Caco-2 (cell line): Measurements from ENCODE around the gene MRM3. TPM values are rescaled to one million over a fixed set of nuclear protein-coding genes. Genes with fewer than 3 reads are reported as not detected.
"Not testable (repeated sequence)": the region's sequence is repeated elsewhere in the genome, so short reads cannot be mapped to it uniquely, and the experiment has no call there.

ENCODE experiments used
- BruUV-seq: library from RNA; stranded (reverse); fragments of 400-500 nt; replicated peaks from 2 replicates; lab custom pipeline; 2021; lab: Mats Ljungman, UMichigan
- CTCF ChIA-PET: fragments of 300-600 bp; sonication (Branson Sonifier 250); formaldehyde crosslinking; loops from one replicate; lab custom pipeline; 2022; ENCODE audit warnings: antibody characterized with exemption; lab: Charles Lee
- POLR2A ChIA-PET: fragments of 300-600 bp; sonication (Branson Sonifier 250); formaldehyde crosslinking; loops from one replicate; lab custom pipeline; 2022; ENCODE audit warnings: antibody characterized with exemption; lab: Charles Lee
- DNase-seq, 2 experiments: peaks; one replicate each; pipeline versions ENCODE4 v3.0.0 to v3.0.0-alpha.2; 2020 to 2022
- H3K27me3 ChIP-seq: replicated peaks from 2 replicates; pipeline ENCODE4 v1.6.0; 2011; ENCODE audit warnings: low read length; ENCODE audit not compliant: control insufficient read depth, insufficient read depth
- H3K36me3 ChIP-seq: 2 replicates; pipeline ENCODE4 v1.5.1; 2011; ENCODE audit warnings: low read length; ENCODE audit not compliant: control insufficient read depth, insufficient read depth
- H3K4me1 ChIP-seq: fragments of 250-450 bp; sonication (Bioruptor Pico); 2 replicates; pipeline ENCODE4 v1.5.1; 2020; ENCODE audit warnings: mild to moderate bottlenecking
- H3K4me3 ChIP-seq: 2 replicates; pipeline ENCODE4 v1.5.1; 2011; ENCODE audit warnings: low read depth, mild to moderate bottlenecking, control low read depth, low read length
- H3K9me3 ChIP-seq: fragments of 250-450 bp; sonication (Bioruptor Pico); 2 replicates; pipeline ENCODE4 v1.5.1; 2020; ENCODE audit warnings: mild to moderate bottlenecking, moderate library complexity
- H3K27ac Mint-ChIP-seq: one replicate; pipeline ENCODE4 v1.8.0; 2022; ENCODE audit warnings: mixed read lengths; ENCODE audit not compliant: unreplicated experiment
- H3K27me3 Mint-ChIP-seq: one replicate; pipeline ENCODE4 v1.8.0; 2022; ENCODE audit warnings: mixed read lengths; ENCODE audit not compliant: insufficient read depth, unreplicated experiment
- H3K36me3 Mint-ChIP-seq: one replicate; pipeline ENCODE4 v1.8.0; 2022; ENCODE audit warnings: mild to moderate bottlenecking, mixed read lengths; ENCODE audit not compliant: insufficient read depth, unreplicated experiment
- H3K4me1 Mint-ChIP-seq: one replicate; pipeline ENCODE4 v1.8.0; 2022; ENCODE audit warnings: low read depth, mixed read lengths; ENCODE audit not compliant: unreplicated experiment
- H3K4me3 Mint-ChIP-seq: one replicate; pipeline ENCODE4 v1.8.0; 2022; ENCODE audit warnings: mild to moderate bottlenecking, moderate library complexity, mixed read lengths; ENCODE audit not compliant: unreplicated experiment
- H3K9me3 Mint-ChIP-seq: one replicate; pipeline ENCODE4 v1.8.0; 2022; ENCODE audit warnings: mixed read lengths; ENCODE audit not compliant: unreplicated experiment
- CTCF ChIP-seq, 2 experiments: fragments of 200-600 bp in 1 of 2; IDR thresholded peaks; 1 replicate in 1 of 2; 2 replicates in 1 of 2; pipeline versions ENCODE4 v1.5.1 to v1.8.0; 2011 to 2022; ENCODE audit warnings: antibody characterized with exemption in 1 of 2, control low read depth in 1 of 2, inconsistent platforms in 1 of 2, low read depth in 1 of 2, low read length in 1 of 2, mild to moderate bottlenecking in 1 of 2, moderate library complexity in 1 of 2; ENCODE audit not compliant: insufficient read depth in 1 of 2, severe bottlenecking in 1 of 2, unreplicated experiment in 1 of 2
- intact Hi-C: fragments of 100-400 bp; cut with micrococcal nuclease; formaldehyde crosslinking; loops from one replicate; pipeline ENCODE4 v1.10.0; 2022; ENCODE audit not compliant: unreplicated experiment
- total RNA-seq: library from RNA; stranded (reverse); gene quantifications from 2 replicates; pipeline ENCODE4 v1.2.3, GENCODE V29; 2022

The MRM3 gene
- total RNA-seq, 1 experiment from 2014 or later: 14.1 TPM

- peak overlapping the region; percentile 90 for H3K4me3 Mint-ChIP-seq
- no peaks in the 10 kb centered on the region for H3K36me3 ChIP-seq
- intact Hi-C loops: no loop called here
- BruUV-seq: no TSS peak
- CTCF ChIA-PET: interaction anchor here (0.6 to 1.2 kb wide), 9 partner anchors 9 to 574 kb away, joined by 3 to 7 read pairs (median 3); no protein-coding TSS in a partner anchor
- H3K27ac Mint-ChIP-seq: peak overlapping the region; percentile 89
- H3K27me3 Mint-ChIP-seq: no peaks in the 10 kb centered on the region
- H3K4me1 Mint-ChIP-seq: peaks cover 15% of the 10 kb centered on the region
- H3K9me3 Mint-ChIP-seq: no peaks in the 10 kb centered on the region
- TF ChIP-seq CTCF (IDR thresholded peaks at IDR 0.05; ENCODE audit: insufficient read depth in 1 of 2, low read depth in 1 of 2, low read length in 1 of 2, severe bottlenecking in 1 of 2, unreplicated experiment in 1 of 2): no peak
- H3K4me3 ChIP-seq: peak overlapping the region; percentile 75
- H3K36me3 Mint-ChIP-seq: peaks cover 30% of the 10 kb centered on the region
- no peaks in the 10 kb centered on the region for H3K27me3 ChIP-seq
- H3K9me3 ChIP-seq: no peaks in the 10 kb centered on the region
- peak; percentile 24 to 37 for DNase-seq
- POLR2A ChIA-PET: interaction anchor here (1.1 kb wide), 1 partner anchor 29 kb away, joined by 3 read pairs; the partner anchor contains the start of gene GLOD4
- H3K4me1 ChIP-seq: no peaks in the 10 kb centered on the region
These were observed 29.4 kb upstream of the MRM3 start for GRCh38 chr17:752620-753219.

GRCh38 chr17:753418-753817, 28.7 kb upstream of the MRM3 start:
- H3K27me3 ChIP-seq: no peaks in the 10 kb centered on the region
- no peak for DNase-seq
- no peak overlapping the region for H3K4me3 ChIP-seq
- peaks cover 15% of the 10 kb centered on the region for H3K4me1 Mint-ChIP-seq
- no peaks in the 10 kb centered on the region for H3K9me3 Mint-ChIP-seq
- ChIA-PET CTCF (interaction anchor here (0.7 to 1.0 kb wide), 2 partner anchors 27 to 92 kb away, joined by 3 to 4 read pairs; no protein-coding TSS in a partner anchor), POLR2A (no interaction called here)
- H3K27me3 Mint-ChIP-seq: no peaks in the 10 kb centered on the region
- no peaks in the 10 kb centered on the region for H3K36me3 ChIP-seq
- H3K36me3 Mint-ChIP-seq: peaks cover 30% of the 10 kb centered on the region
- H3K4me3 Mint-ChIP-seq: peak overlapping the region; percentile 27
- no peak overlapping the region for H3K27ac Mint-ChIP-seq
- H3K9me3 ChIP-seq: no peaks in the 10 kb centered on the region
- no TSS peak for BruUV-seq
- TF ChIP-seq CTCF (IDR thresholded peaks at IDR 0.05; ENCODE audit: insufficient read depth in 1 of 2, low read depth in 1 of 2, low read length in 1 of 2, severe bottlenecking in 1 of 2, unreplicated experiment in 1 of 2): no peak
- H3K4me1 ChIP-seq: no peaks in the 10 kb centered on the region
- intact Hi-C loops: no loop called here

DNA sequence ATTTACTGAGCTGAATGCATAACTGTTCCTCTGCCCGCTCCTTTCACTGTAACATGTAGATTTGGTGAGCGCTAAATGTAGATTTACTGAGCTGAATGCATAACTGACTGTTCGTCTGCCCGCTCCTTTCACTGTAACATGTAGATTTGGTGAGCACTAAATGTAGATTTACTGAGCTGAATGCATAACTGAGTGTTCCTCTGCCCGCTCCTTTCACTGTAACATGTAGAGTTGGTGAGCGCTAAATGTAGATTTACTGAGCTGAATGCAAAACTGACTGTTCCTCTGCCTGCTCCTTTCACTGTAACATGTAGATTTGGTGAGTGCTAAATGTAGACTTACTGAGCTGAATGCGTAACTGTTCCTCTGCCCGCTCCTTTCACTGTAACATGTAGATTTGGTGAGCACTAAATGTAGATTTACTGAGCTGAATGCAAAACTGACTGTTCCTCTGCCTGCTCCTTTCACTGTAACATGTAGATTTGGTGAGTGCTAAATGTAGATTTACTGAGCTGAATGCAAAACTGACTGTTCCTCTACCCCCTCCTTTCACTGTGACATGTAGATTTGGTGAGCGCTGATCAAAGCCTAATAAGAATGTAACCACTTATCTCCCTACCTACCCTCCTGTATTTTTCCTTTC, 26.7 kb upstream of the MRM3 start:
- H3K9me3 Mint-ChIP-seq, CTCF ChIA-PET, H3K4me3 Mint-ChIP-seq, DNase-seq, H3K4me1 ChIP-seq, H3K9me3 ChIP-seq, POLR2A ChIA-PET, H3K27me3 Mint-ChIP-seq, intact Hi-C loops, H3K36me3 ChIP-seq, H3K4me3 ChIP-seq, BruUV-seq, H3K27me3 ChIP-seq: not testable (repeated sequence)
- Mint-ChIP-seq H3K4me1 (peaks cover 12% of the 10 kb centered on the region), H3K27ac (peak overlapping the region; percentile 69), H3K36me3 (peaks cover 36% of the 10 kb centered on the region)

DNA sequence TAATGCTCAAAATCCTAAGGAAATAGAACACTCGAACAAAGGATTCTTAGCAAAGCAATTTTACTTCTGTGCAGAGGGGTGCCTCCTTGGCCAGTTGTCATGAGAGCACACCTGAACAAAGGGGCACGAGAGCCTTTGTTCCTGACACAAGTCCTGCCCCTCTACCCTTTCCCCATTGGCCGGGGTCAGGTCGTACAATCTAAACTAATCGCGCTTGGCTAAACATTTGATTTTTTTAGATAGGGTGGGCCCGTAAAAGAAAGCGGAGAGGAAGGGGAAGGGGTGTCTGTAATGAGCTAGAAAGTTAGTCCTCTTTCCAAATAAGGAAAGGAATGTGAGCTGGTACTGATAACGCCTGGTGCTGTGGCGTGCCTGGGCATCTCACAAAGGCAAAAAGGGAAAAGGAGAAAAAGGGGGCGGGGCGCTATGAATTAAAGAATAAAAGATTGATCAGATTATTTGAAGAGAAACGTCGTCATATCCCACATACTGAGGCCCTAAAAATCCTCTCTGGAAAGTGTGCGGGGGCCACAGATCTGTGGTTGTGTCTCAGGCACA, 26.1 kb upstream of the MRM3 start:
- H3K4me3 ChIP-seq, H3K36me3 ChIP-seq, H3K9me3 Mint-ChIP-seq, H3K27me3 Mint-ChIP-seq, BruUV-seq, H3K4me1 Mint-ChIP-seq, H3K4me3 Mint-ChIP-seq, H3K4me1 ChIP-seq, H3K27me3 ChIP-seq, H3K9me3 ChIP-seq, intact Hi-C loops, CTCF ChIA-PET, POLR2A ChIA-PET, DNase-seq: not testable (repeated sequence)
- peaks cover 36% of the 10 kb centered on the region for H3K36me3 Mint-ChIP-seq
- H3K27ac Mint-ChIP-seq: peak overlapping the region; percentile 69
